WTC11 (cell line): Measurements from ENCODE around the gene TMEM263. TPM values are rescaled to one million over a fixed set of nuclear protein-coding genes. Genes with fewer than 3 reads are reported as not detected.

Experiments
- ATAC-seq: fragments of 200-7000 bp; cut with Tn5 transposase; 2 replicates; pipeline ENCODE4 v1.10.0; 2021; ENCODE audit warnings: mild to moderate bottlenecking, moderate library complexity
- CTCF ChIA-PET: fragments of 300-600 bp; sonication (Branson Sonifier 250); formaldehyde crosslinking; loops from one replicate; lab custom pipeline; 2021; ENCODE audit warnings: antibody characterized with exemption; lab: Charles Lee
- POLR2A ChIA-PET: fragments of 350-600 bp; sonication (Branson Sonifier 250); formaldehyde crosslinking; loops from one replicate; lab custom pipeline; 2021; ENCODE audit warnings: antibody characterized with exemption; lab: Charles Lee
- DNase-seq: peaks from one replicate; pipeline ENCODE4 v3.0.0; 2021; ENCODE audit warnings: low spot score
- H3K27ac Mint-ChIP-seq: 2 replicates; pipeline ENCODE4 v1.8.0; 2021; ENCODE audit warnings: mixed read lengths
- H3K27me3 Mint-ChIP-seq: 2 replicates; pipeline ENCODE4 v1.8.0; 2021; ENCODE audit warnings: low read depth, mild to moderate bottlenecking, moderate library complexity, mixed read lengths
- H3K36me3 Mint-ChIP-seq: 2 replicates; pipeline ENCODE4 v1.8.0; 2021; ENCODE audit warnings: mixed read lengths
- H3K4me1 Mint-ChIP-seq: 2 replicates; pipeline ENCODE4 v1.8.0; 2022; ENCODE audit warnings: mixed read lengths
- H3K4me3 Mint-ChIP-seq: 2 replicates; pipeline ENCODE4 v1.8.0; 2021; ENCODE audit warnings: mild to moderate bottlenecking, moderate library complexity, mixed read lengths
- H3K9me3 Mint-ChIP-seq: 2 replicates; pipeline ENCODE4 v1.8.0; 2021; ENCODE audit warnings: mixed read lengths
- GABPB1 ChIP-seq: sonication (generic); formaldehyde crosslinking; IDR thresholded peaks from 2 replicates; pipeline ENCODE4 v1.8.1; 2023; ENCODE audit warnings: mild to moderate bottlenecking, missing genetic modification reagents
- JUN ChIP-seq: sonication (generic); formaldehyde crosslinking; IDR thresholded peaks from 2 replicates; pipeline ENCODE4 v1.8.0; 2023; ENCODE audit warnings: mild to moderate bottlenecking, missing genetic modification reagents
- MXD4 ChIP-seq: fragments of 250-450 bp; sonication (Bioruptor Pico); IDR thresholded peaks from 2 replicates; pipeline ENCODE4 v1.8.0; 2021; ENCODE audit warnings: mild to moderate bottlenecking, moderate library complexity, borderline replicate concordance
- MYBL2 ChIP-seq: sonication (generic); formaldehyde crosslinking; IDR thresholded peaks from 2 replicates; pipeline ENCODE4 v1.8.1; 2023; ENCODE audit warnings: mild to moderate bottlenecking, moderate library complexity, missing genetic modification reagents
- NFATC4 ChIP-seq: fragments of 250-450 bp; sonication (Bioruptor Pico); IDR thresholded peaks from 2 replicates; pipeline ENCODE4 v1.9.0; 2021; ENCODE audit warnings: mild to moderate bottlenecking
- NR3C1 ChIP-seq: sonication (generic); formaldehyde crosslinking; conservative IDR thresholded peaks from 2 replicates; pipeline ENCODE4 v1.8.1; 2023; ENCODE audit warnings: low read depth, mild to moderate bottlenecking, missing genetic modification reagents
- RORB ChIP-seq: fragments of 250-450 bp; sonication (Bioruptor Pico); IDR thresholded peaks from 2 replicates; pipeline ENCODE4 v1.9.0; 2021; ENCODE audit warnings: mild to moderate bottlenecking
- TCF7 ChIP-seq: sonication (generic); formaldehyde crosslinking; IDR thresholded peaks from 2 replicates; pipeline ENCODE4 v1.8.0; 2022; ENCODE audit warnings: mild to moderate bottlenecking, low read depth, missing genetic modification reagents, moderate library complexity
- ZNF396 ChIP-seq: fragments of 250-450 bp; sonication (Bioruptor Pico); IDR thresholded peaks from 2 replicates; pipeline ENCODE4 v1.8.0; 2021; ENCODE audit warnings: mild to moderate bottlenecking, moderate library complexity, borderline replicate concordance
- ZNF416 ChIP-seq: fragments of 250-450 bp; sonication (Bioruptor Pico); IDR thresholded peaks from 2 replicates; pipeline ENCODE4 v1.9.0; 2021; ENCODE audit warnings: mild to moderate bottlenecking, inconsistent platforms
- total RNA-seq: library from RNA; stranded (reverse); gene quantifications from 3 replicates; pipeline ENCODE4 v1.2.3, GENCODE V29; 2021
- TF ChIP-seq, protein P1 (sequence below): sonication (generic); formaldehyde crosslinking; IDR thresholded peaks from 2 replicates; pipeline ENCODE4 v1.8.0; 2023; ENCODE audit warnings: missing genetic modification reagents
- TF ChIP-seq, protein P2 (sequence below): fragments of 250-450 bp; sonication (Bioruptor Pico); IDR thresholded peaks from 2 replicates; pipeline ENCODE4 v1.9.0; 2021; ENCODE audit warnings: moderate library complexity, mild to moderate bottlenecking, inconsistent platforms, borderline replicate concordance
- TF ChIP-seq, protein P3 (sequence below): fragments of 250-450 bp; sonication (Bioruptor Pico); IDR thresholded peaks from 2 replicates; pipeline ENCODE4 v1.9.0; 2021; ENCODE audit warnings: mild to moderate bottlenecking
- TF ChIP-seq, protein P4 (sequence below): sonication (generic); formaldehyde crosslinking; IDR thresholded peaks from 2 replicates; pipeline ENCODE4 v1.8.1; 2022; ENCODE audit warnings: mild to moderate bottlenecking, moderate library complexity, missing genetic modification reagents
- TF ChIP-seq, protein P5 (sequence below): sonication (generic); formaldehyde crosslinking; IDR thresholded peaks from 2 replicates; pipeline ENCODE4 v1.8.0; 2023; ENCODE audit warnings: mild to moderate bottlenecking, missing genetic modification reagents

TMEM263 gene
- total RNA-seq, 1 experiment from 2014 or later, result 18.0 TPM

DNA sequence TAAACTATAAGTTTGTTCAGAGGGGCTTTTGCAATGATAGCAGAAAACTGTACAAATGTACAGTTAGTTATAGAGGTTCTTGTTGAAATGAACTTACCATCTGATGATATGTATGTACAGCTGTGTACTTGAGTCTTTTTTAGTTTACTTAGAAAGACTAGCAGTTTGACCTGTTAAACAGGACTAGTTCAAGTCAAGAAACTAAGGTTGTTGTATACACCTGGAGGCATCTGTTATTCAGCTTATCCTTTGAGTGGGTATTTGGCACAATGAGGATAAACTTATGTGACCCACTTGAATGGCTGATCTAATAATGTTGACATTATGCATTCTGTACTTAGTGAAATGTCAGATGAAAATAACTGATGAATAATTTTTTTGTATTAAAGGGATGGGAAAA, 17.8 kb downstream of the TMEM263 start:
- TF ChIP-seq ZNF396 (CRISPR knock-in tag) (no peak), NFATC4 (no peak)
- H3K27ac Mint-ChIP-seq, result no peak overlapping the region
- no peak for DNase-seq
- no peaks in the 10 kb centered on the region for H3K4me1 Mint-ChIP-seq
- POLR2A ChIA-PET, result no interaction called here
- H3K4me3 Mint-ChIP-seq, result no peak overlapping the region
- H3K36me3 Mint-ChIP-seq, result peaks cover 10% of the 10 kb centered on the region
- CTCF ChIA-PET, result interaction anchor here (0.5 kb wide), 1 partner anchor 60 kb away, joined by 5 read pairs; no protein-coding TSS in a partner anchor
- no peaks in the 10 kb centered on the region for H3K9me3 Mint-ChIP-seq
- no peak for ATAC-seq
- H3K27me3 Mint-ChIP-seq, result no peaks in the 10 kb centered on the region

DNA sequence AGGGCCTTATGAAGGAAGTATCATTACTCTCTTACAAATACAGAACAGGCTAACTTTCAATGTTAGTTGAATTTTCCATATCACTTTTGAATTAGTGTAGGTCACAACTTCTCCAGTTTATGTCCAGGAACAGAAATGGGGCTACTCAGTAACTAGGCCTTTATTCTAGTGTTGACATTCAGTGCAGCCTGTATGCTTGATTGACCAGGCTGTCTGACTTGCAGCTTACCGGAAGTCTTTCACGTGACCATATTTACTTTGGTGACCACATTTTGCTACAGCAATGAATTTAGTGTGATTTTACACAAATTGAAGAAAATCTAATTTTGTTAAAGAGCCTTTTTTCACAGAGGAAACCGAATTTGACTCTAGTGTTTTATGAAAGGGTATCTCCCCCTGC, 18.8 kb downstream of the TMEM263 start:
- Mint-ChIP-seq H3K27me3 (no peaks in the 10 kb centered on the region), H3K36me3 (peaks cover 6% of the 10 kb centered on the region), H3K4me1 (no peaks in the 10 kb centered on the region), H3K27ac (no peak overlapping the region), H3K4me3 (no peak overlapping the region), H3K9me3 (no peaks in the 10 kb centered on the region)
- DNase-seq (no peak), ATAC-seq (no peak)
- TF ChIP-seq, protein P1, sequence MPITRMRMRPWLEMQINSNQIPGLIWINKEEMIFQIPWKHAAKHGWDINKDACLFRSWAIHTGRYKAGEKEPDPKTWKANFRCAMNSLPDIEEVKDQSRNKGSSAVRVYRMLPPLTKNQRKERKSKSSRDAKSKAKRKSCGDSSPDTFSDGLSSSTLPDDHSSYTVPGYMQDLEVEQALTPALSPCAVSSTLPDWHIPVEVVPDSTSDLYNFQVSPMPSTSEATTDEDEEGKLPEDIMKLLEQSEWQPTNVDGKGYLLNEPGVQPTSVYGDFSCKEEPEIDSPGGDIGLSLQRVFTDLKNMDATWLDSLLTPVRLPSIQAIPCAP (CRISPR knock-in tag), result no peak
- POLR2A ChIA-PET, result no interaction called here
- CTCF ChIA-PET, result no interaction called here

DNA sequence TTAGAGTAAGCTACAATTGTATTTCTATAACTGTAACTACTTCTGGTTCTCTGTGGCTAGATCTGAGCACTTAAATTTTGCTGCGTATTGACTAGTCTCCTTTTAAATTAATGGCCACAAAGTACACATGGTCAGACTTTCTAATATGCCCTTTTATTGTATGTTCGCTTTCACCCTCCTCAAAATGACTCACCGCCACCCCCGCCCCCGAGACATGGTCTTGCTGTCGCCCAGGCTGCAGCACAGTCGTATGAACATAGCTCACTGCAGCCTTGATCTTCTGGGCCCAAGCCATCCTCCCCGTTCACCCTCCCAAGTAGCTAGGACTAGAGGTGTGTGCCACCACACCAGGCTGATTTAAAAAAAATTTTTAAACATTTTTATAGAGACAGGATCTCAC, 19.4 kb downstream of the TMEM263 start:
- Mint-ChIP-seq H3K27me3 (no peaks in the 10 kb centered on the region), H3K4me3 (no peak overlapping the region), H3K27ac (no peak overlapping the region)
- no peak for TF ChIP-seq TCF7 (CRISPR knock-in tag)
- TF ChIP-seq, protein P2, sequence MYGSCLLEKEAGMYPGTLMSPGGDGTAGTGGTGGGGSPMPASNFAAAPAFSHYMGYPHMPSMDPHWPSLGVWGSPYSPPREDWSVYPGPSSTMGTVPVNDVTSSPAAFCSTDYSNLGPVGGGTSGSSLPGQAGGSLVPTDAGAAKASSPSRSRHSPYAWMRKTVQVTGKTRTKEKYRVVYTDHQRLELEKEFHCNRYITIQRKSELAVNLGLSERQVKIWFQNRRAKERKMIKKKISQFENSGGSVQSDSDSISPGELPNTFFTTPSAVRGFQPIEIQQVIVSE (CRISPR knock-in tag), result no peak
- TF ChIP-seq, protein P3, sequence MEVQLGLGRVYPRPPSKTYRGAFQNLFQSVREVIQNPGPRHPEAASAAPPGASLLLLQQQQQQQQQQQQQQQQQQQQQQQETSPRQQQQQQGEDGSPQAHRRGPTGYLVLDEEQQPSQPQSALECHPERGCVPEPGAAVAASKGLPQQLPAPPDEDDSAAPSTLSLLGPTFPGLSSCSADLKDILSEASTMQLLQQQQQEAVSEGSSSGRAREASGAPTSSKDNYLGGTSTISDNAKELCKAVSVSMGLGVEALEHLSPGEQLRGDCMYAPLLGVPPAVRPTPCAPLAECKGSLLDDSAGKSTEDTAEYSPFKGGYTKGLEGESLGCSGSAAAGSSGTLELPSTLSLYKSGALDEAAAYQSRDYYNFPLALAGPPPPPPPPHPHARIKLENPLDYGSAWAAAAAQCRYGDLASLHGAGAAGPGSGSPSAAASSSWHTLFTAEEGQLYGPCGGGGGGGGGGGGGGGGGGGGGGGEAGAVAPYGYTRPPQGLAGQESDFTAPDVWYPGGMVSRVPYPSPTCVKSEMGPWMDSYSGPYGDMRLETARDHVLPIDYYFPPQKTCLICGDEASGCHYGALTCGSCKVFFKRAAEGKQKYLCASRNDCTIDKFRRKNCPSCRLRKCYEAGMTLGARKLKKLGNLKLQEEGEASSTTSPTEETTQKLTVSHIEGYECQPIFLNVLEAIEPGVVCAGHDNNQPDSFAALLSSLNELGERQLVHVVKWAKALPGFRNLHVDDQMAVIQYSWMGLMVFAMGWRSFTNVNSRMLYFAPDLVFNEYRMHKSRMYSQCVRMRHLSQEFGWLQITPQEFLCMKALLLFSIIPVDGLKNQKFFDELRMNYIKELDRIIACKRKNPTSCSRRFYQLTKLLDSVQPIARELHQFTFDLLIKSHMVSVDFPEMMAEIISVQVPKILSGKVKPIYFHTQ (CRISPR knock-in tag), result no peak
- no peak for TF ChIP-seq MXD4 (CRISPR knock-in tag)
- TF ChIP-seq, protein P4, sequence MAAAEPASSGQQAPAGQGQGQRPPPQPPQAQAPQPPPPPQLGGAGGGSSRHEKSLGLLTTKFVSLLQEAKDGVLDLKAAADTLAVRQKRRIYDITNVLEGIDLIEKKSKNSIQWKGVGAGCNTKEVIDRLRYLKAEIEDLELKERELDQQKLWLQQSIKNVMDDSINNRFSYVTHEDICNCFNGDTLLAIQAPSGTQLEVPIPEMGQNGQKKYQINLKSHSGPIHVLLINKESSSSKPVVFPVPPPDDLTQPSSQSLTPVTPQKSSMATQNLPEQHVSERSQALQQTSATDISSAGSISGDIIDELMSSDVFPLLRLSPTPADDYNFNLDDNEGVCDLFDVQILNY (CRISPR knock-in tag), result no peak
- TF ChIP-seq, protein P5, sequence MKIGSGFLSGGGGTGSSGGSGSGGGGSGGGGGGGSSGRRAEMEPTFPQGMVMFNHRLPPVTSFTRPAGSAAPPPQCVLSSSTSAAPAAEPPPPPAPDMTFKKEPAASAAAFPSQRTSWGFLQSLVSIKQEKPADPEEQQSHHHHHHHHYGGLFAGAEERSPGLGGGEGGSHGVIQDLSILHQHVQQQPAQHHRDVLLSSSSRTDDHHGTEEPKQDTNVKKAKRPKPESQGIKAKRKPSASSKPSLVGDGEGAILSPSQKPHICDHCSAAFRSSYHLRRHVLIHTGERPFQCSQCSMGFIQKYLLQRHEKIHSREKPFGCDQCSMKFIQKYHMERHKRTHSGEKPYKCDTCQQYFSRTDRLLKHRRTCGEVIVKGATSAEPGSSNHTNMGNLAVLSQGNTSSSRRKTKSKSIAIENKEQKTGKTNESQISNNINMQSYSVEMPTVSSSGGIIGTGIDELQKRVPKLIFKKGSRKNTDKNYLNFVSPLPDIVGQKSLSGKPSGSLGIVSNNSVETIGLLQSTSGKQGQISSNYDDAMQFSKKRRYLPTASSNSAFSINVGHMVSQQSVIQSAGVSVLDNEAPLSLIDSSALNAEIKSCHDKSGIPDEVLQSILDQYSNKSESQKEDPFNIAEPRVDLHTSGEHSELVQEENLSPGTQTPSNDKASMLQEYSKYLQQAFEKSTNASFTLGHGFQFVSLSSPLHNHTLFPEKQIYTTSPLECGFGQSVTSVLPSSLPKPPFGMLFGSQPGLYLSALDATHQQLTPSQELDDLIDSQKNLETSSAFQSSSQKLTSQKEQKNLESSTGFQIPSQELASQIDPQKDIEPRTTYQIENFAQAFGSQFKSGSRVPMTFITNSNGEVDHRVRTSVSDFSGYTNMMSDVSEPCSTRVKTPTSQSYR (CRISPR knock-in tag), result no peak
- TF ChIP-seq MYBL2 (CRISPR knock-in tag), result no peak
- TF ChIP-seq ZNF416 (CRISPR knock-in tag), result no peak
- no peak for TF ChIP-seq JUN (CRISPR knock-in tag)
- TF ChIP-seq NR3C1 (CRISPR knock-in tag), result no peak
- no peak for TF ChIP-seq GABPB1 (CRISPR knock-in tag)
- TF ChIP-seq RORB, result no peak
- TF ChIP-seq, all 79 proteins: peak for 0
- ChIA-PET CTCF (no interaction called here), POLR2A (no interaction called here)
- Mint-ChIP-seq H3K4me1 (no peaks in the 10 kb centered on the region), H3K36me3 (peaks cover 6% of the 10 kb centered on the region), H3K9me3 (no peaks in the 10 kb centered on the region)
- no peak for ATAC-seq
- no peak for DNase-seq
